ENCODE results near the gene ANKRD22. TPM values are rescaled to one million over a fixed set of nuclear protein-coding genes. Genes with fewer than 3 reads are reported as not detected.

The ANKRD22 gene
- total and polyA plus RNA-seq, 12 donors: 0.29 to 2.0 (median 0.40) TPM; not detected in 4

- H3K4me3 ChIP-seq: no peak overlapping the region
- H3K27ac ChIP-seq: no peak overlapping the region
- WGBS, 4 donors: 81 to 88% (median 85%) methylated on average over 4 of the region's 4 CpGs
- H3K36me3 ChIP-seq (replicated peaks in 1 of 2): no peaks in the 10 kb centered on the region
- no peaks in the 10 kb centered on the region for H3K9me3 ChIP-seq (replicated peaks in 1 of 3)
- TF ChIP-seq CTCF (IDR thresholded peaks at IDR 0.05): no peak
- no peak for TF ChIP-seq POLR2A (IDR thresholded peaks at IDR 0.05)
- H3K4me1 ChIP-seq (replicated peaks in 1 of 2): peaks cover 0 to 1% of the 10 kb centered on the region in 2 donors
- no peaks in the 10 kb centered on the region for H3K27me3 ChIP-seq
- no peak for DNase-seq
- intact Hi-C loops (cut with DNase I): no loop called here
These were observed 25.3 kb downstream of the ANKRD22 start for GRCh38 chr10:88826388-88826787.

- Histone ChIP-seq H3K27me3 (no peaks in the 10 kb centered on the region), H3K27ac (no peak overlapping the region), H3K4me1 (replicated peaks in 1 of 2) (no peaks in the 10 kb centered on the region), H3K36me3 (replicated peaks in 1 of 2) (no peaks in the 10 kb centered on the region), H3K4me3 (no peak overlapping the region), H3K9me3 (replicated peaks in 1 of 3) (no peaks in the 10 kb centered on the region)
- intact Hi-C loops (cut with DNase I): no loop called here
- no peak for TF ChIP-seq POLR2A (IDR thresholded peaks at IDR 0.05)
- no peak for TF ChIP-seq CTCF (IDR thresholded peaks at IDR 0.05)
- no peak for DNase-seq
These were observed 30.8 kb downstream of the ANKRD22 start for GRCh38 chr10:88820748-88821401.

- 87 to 97% (median 90%) methylated on average over 3 of the region's 3 CpGs for whole genome bisulfite sequencing, 4 donors
- no peaks in the 10 kb centered on the region for H3K36me3 ChIP-seq (replicated peaks in 1 of 2)
- H3K4me1 ChIP-seq (replicated peaks in 1 of 2): no peaks in the 10 kb centered on the region
- no peaks in the 10 kb centered on the region for H3K9me3 ChIP-seq (replicated peaks in 1 of 3)
- no peak overlapping the region for H3K27ac ChIP-seq
- no peak for TF ChIP-seq CTCF (IDR thresholded peaks at IDR 0.05)
- no peak for TF ChIP-seq POLR2A (IDR thresholded peaks at IDR 0.05)
- intact Hi-C loops (cut with DNase I): loop anchor here in 1 of 2 donors (10.0 kb wide), 1 partner anchor 134 kb away; no protein-coding TSS in a partner anchor
- no peak overlapping the region for H3K4me3 ChIP-seq
- DNase-seq: no peak
- no peaks in the 10 kb centered on the region for H3K27me3 ChIP-seq
These were observed 32.4 kb downstream of the ANKRD22 start for GRCh38 chr10:88819290-88819689.

GRCh38 chr10:88813200-88813599, 38.4 kb downstream of the ANKRD22 start:
- no peak for DNase-seq
- Histone ChIP-seq H3K4me1 (replicated peaks in 1 of 2) (no peaks in the 10 kb centered on the region), H3K4me3 (no peak overlapping the region), H3K27me3 (no peaks in the 10 kb centered on the region), H3K36me3 (replicated peaks in 1 of 2) (no peaks in the 10 kb centered on the region), H3K27ac (no peak overlapping the region), H3K9me3 (replicated peaks in 1 of 3) (no peaks in the 10 kb centered on the region)
- intact Hi-C loops (cut with DNase I): loop anchor here (5.0 to 10.0 kb wide), 2 partner anchors 128 to 251 kb away; no protein-coding TSS in a partner anchor
- WGBS, 4 donors: 87 to 91% (median 88%) methylated on average over 6 of the region's 6 CpGs
- TF ChIP-seq CTCF (IDR thresholded peaks at IDR 0.05): no peak
- TF ChIP-seq POLR2A (IDR thresholded peaks at IDR 0.05): no peak

Data from adrenal gland (tissue), 12 donors.